GDM1 (cell line): ENCODE measurements around the gene TBL1Y.
"Not testable (repeated sequence)": the region's sequence is repeated elsewhere in the genome, so short reads cannot be mapped to it uniquely, and the experiment has no call there.

Experiments
- DNase-seq: peaks from one replicate; lab custom pipeline; 2025; lab: John Stamatoyannopoulos, UW

The TBL1Y gene

GRCh38 chrY:7080548-7080947 is 170.1 kb downstream of the TBL1Y start:
- DNase-seq, result not testable (repeated sequence)

GRCh38 chrY:7085606-7086005 is 175.1 kb downstream of the TBL1Y start:
- no peak for DNase-seq

- DNase-seq, result no peak
Observed at GRCh38 chrY:7092836-7093235, 182.3 kb downstream of the TBL1Y start.

GRCh38 chrY:7094365-7094764 is 183.9 kb downstream of the TBL1Y start:
- no peak for DNase-seq

- no peak for DNase-seq
Observed at GRCh38 chrY:7097021-7097420, 186.5 kb downstream of the TBL1Y start.

GRCh38 chrY:7099742-7100141 is 189.2 kb downstream of the TBL1Y start:
- DNase-seq, result no peak

GRCh38 chrY:7102680-7103079 is 192.2 kb downstream of the TBL1Y start:
- no peak for DNase-seq

GRCh38 chrY:7107179-7107578 is 196.7 kb downstream of the TBL1Y start:
- no peak for DNase-seq

- no peak for DNase-seq
Observed at GRCh38 chrY:7110086-7110485, 199.6 kb downstream of the TBL1Y start.

GRCh38 chrY:7115871-7116270 is 205.4 kb downstream of the TBL1Y start:
- no peak for DNase-seq

- DNase-seq, result no peak
Observed at GRCh38 chrY:7122202-7122601, 211.7 kb downstream of the TBL1Y start.

GRCh38 chrY:7125136-7126056 is 214.9 kb downstream of the TBL1Y start:
- no peak for DNase-seq

GRCh38 chrY:7128211-7128610 is 217.7 kb downstream of the TBL1Y start:
- DNase-seq, result no peak
